ENCODE data around the gene LAG3.

Gene LAG3

DNA sequence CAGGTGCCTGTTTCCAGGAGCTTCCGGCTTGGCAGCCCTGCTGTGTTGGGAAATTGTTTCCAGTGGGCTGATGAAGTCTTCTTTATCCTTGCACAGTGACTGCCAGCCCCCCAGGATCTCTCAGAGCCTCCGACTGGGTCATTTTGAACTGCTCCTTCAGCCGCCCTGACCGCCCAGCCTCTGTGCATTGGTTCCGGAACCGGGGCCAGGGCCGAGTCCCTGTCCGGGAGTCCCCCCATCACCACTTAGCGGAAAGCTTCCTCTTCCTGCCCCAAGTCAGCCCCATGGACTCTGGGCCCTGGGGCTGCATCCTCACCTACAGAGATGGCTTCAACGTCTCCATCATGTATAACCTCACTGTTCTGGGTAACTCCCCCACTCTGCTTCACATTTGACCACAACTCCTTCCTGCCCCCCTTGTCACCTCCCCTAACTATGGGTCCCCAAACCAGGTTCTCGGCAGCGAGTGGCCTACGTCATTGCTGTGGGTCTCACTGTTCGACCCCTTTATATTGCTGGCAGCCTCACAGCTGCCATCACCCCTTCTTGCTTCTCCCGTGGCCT, 2.3 kb downstream of the LAG3 start:
- POLR2A ChIA-PET (ENCODE audit: low non-redundant PET), result interaction anchor here (1.1 kb wide), 1 partner anchor 51 kb away, joined by 3 read pairs; the partner anchor contains the start of gene COPS7A
- TF ChIP-seq CTCF (conservative IDR thresholded peaks at IDR 0.05; ENCODE audit: low read depth), result no peak

DNA sequence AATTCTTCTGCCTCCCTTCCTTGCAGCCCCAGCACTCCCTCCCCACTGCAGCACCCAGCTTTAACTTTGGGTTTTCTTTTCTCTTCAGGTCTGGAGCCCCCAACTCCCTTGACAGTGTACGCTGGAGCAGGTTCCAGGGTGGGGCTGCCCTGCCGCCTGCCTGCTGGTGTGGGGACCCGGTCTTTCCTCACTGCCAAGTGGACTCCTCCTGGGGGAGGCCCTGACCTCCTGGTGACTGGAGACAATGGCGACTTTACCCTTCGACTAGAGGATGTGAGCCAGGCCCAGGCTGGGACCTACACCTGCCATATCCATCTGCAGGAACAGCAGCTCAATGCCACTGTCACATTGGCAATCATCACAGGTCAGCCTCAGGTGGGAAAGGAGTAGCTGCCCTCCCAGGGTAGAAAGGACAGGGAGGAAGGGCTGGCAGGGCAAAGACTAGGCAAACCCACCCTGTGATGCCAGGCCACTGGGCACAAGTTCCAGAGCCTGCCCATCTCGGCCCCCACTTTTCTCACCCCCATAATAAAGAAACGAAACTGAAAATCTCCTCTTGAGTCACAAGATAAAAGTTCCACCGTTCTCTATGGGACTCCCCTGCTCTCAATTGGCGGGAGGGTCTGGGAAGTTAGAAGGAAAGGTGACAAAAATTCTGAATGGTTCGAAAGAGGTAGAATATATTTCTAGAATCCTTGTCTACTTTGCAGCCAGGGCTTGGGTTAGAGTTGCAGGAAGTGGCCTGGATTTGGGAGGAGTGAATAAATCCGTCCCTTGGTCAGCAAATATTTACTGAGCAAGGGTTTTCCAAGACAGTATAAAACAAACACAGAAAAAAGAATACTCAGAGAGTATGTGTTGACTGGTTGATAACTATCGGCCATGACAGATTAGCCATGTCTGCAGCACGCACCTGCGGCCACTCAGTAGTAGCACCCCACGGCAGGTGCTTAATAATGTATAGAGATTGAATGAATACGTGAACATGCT, 3.2 kb downstream of the LAG3 start:
- ChIA-PET CTCF (interaction anchor here (1.0 to 1.3 kb wide), 2 partner anchors 22 to 53 kb away, joined by 3 to 6 read pairs; partner anchors contain the start of gene MLF2), POLR2A (ENCODE audit: low non-redundant PET) (interaction anchor here (1.1 kb wide), 1 partner anchor 52 kb away, joined by 3 read pairs; the partner anchor contains the start of gene COPS7A)
- DNase-seq (ENCODE audit: low spot score), result no peak
- no peak for TF ChIP-seq CTCF (conservative IDR thresholded peaks at IDR 0.05; ENCODE audit: low read depth)
- H3K27ac ChIP-seq, result no peak overlapping the region

More for the DNA sequence above, 2.3 kb downstream of the LAG3 start:
- CTCF ChIA-PET, result interaction anchor here (0.6 to 1.3 kb wide), 4 partner anchors 21 to 110 kb away, joined by 3 to 6 read pairs (median 3); partner anchors contain the start of gene MLF2
- H3K27ac ChIP-seq, result no peak overlapping the region
- no peak for DNase-seq (ENCODE audit: low spot score)

- DNase-seq (ENCODE audit: low spot score), result no peak
- CTCF ChIA-PET, result interaction anchor here (0.6 to 0.8 kb wide), 3 partner anchors 14 to 114 kb away, joined by 3 to 4 read pairs (median 4); no protein-coding TSS in a partner anchor
- POLR2A ChIA-PET (ENCODE audit: low non-redundant PET), result interaction anchor here (1.2 kb wide), 1 partner anchor 10 kb away, joined by 3 read pairs; no protein-coding TSS in a partner anchor
- no peak for TF ChIP-seq CTCF (conservative IDR thresholded peaks at IDR 0.05; ENCODE audit: low read depth)
- H3K27ac ChIP-seq, result no peak overlapping the region
Observed at GRCh38 chr12:6777386-6777785, 5.1 kb downstream of the LAG3 start.

GRCh38 chr12:6778217-6778573, 5.9 kb downstream of the LAG3 start:
- POLR2A ChIA-PET (ENCODE audit: low non-redundant PET), result interaction anchor here (1.2 kb wide), 1 partner anchor 11 kb away, joined by 3 read pairs; no protein-coding TSS in a partner anchor
- TF ChIP-seq CTCF (conservative IDR thresholded peaks at IDR 0.05; ENCODE audit: low read depth), result no peak
- CTCF ChIA-PET, result interaction anchor here (0.5 to 1.6 kb wide), 7 partner anchors 15 to 294 kb away, joined by 3 to 10 read pairs (median 5); no protein-coding TSS in a partner anchor
- peak overlapping the region; percentile 42 for H3K27ac ChIP-seq
- DNase-seq (ENCODE audit: low spot score), result no peak

DNA sequence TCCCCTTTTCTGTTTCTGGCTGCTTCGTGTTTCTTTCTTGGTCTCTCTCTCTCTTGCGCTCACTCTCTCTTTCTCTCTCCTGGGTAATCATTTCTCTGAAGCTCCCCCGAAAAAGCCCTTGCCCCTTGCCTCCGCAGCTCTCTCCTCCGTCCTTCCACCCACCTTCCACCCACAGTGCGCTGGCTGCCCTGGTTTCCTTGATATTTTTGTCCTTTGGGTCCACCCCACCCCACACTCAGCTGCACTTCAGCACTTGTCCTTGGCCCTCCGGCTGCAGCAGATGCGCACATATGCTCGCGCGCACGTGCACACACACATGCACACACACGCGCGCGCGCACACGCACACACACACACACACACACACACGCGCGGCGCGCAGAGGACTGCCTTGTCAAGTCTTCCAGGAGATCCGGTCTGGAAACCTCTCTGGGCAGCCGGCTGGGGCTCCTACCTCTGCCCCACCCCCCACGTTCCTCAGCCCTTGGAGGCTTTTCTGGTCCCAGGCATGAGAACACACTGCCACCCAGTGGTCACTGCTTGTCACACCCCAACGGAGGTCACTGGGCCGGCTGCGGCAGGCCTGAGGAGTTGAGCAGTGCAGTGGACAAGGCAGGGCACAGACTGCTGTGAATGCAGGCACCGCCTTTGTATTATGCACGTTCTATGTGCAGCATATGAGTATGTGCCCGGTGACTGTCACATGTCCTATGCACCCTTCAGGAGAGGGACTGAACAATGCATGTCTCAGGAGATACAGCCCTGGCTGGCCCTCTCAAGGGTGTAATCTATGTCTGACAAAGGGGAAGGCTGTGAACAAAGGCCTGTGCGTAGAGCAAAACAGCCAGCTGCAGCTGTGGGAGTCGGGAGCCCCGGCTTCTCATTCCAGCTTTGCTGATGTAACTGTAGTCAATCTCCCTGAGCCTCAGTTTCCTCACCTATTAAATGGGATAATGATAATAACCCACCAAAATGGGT, 6.5 kb downstream of the LAG3 start:
- TF ChIP-seq CTCF (conservative IDR thresholded peaks at IDR 0.05; ENCODE audit: low read depth), result peak; percentile 76
- ChIA-PET CTCF (interaction anchor here (0.5 to 1.6 kb wide), 8 partner anchors 14 to 294 kb away, joined by 3 to 10 read pairs (median 5); no protein-coding TSS in a partner anchor), POLR2A (ENCODE audit: low non-redundant PET) (interaction anchor here (1.2 kb wide), 1 partner anchor 12 kb away, joined by 3 read pairs; no protein-coding TSS in a partner anchor)
- DNase-seq (ENCODE audit: low spot score), result peak; percentile 80
- H3K27ac ChIP-seq, result peak overlapping the region; percentile 42

Data from RWPE1 (cell line).